MM.1S (cell line): Measurements from ENCODE around the gene NQO2.

ENCODE experiments used
- DNase-seq: peaks from one replicate; pipeline ENCODE4 v3.0.0-alpha.2; 2015
- H2AFZ ChIP-seq: fragments of 300-600 bp; sonication (generic); 2 replicates; pipeline ENCODE4 v1.6.0; 2016; ENCODE audit warnings: antibody characterized with exemption, low read length
- H3F3A ChIP-seq: fragments of 300-600 bp; sonication (generic); 2 replicates; pipeline ENCODE4 v1.6.1; 2016; ENCODE audit warnings: mild to moderate bottlenecking, antibody characterized with exemption, low read length, moderate library complexity, mixed read lengths; ENCODE audit not compliant: insufficient read depth
- H3K27ac ChIP-seq: fragments of 300-600 bp; sonication (generic); 2 replicates; pipeline ENCODE4 v1.5.1; 2016; ENCODE audit warnings: mild to moderate bottlenecking, low read length
- H3K27me3 ChIP-seq: fragments of 300-600 bp; sonication (generic); replicated peaks from 2 replicates; pipeline ENCODE4 v1.6.0; 2016; ENCODE audit warnings: low read length; ENCODE audit not compliant: insufficient read depth
- H3K36me3 ChIP-seq: fragments of 300-600 bp; sonication (generic); replicated peaks from 2 replicates; pipeline ENCODE4 v1.6.1; 2016; ENCODE audit warnings: mild to moderate bottlenecking, low read length, mixed read lengths; ENCODE audit not compliant: insufficient read depth
- H3K4me1 ChIP-seq: fragments of 300-600 bp; sonication (generic); 2 replicates; pipeline ENCODE4 v1.6.1; 2016; ENCODE audit warnings: low read length, mixed read lengths
- H3K4me2 ChIP-seq: fragments of 300-600 bp; sonication (generic); 2 replicates; pipeline ENCODE4 v1.6.0; 2016; ENCODE audit warnings: low read depth, low read length
- H3K4me3 ChIP-seq: fragments of 300-600 bp; sonication (generic); 2 replicates; pipeline ENCODE4 v1.5.1; 2016; ENCODE audit warnings: low read length, mixed read lengths
- H3K79me2 ChIP-seq: fragments of 300-600 bp; sonication (generic); 2 replicates; pipeline ENCODE4 v1.6.1; 2016; ENCODE audit warnings: mixed run types, low read length, mixed read lengths
- H3K9ac ChIP-seq: fragments of 300-600 bp; sonication (generic); 2 replicates; pipeline ENCODE4 v1.6.1; 2016; ENCODE audit warnings: low read length, mixed read lengths
- H3K9me2 ChIP-seq: fragments of 300-600 bp; sonication (generic); replicated peaks from 2 replicates; pipeline ENCODE4 v1.6.1; 2016; ENCODE audit warnings: mild to moderate bottlenecking, low read length, mixed read lengths; ENCODE audit not compliant: insufficient read depth
- H3K9me3 ChIP-seq: fragments of 300-600 bp; sonication (generic); replicated peaks from 2 replicates; pipeline ENCODE4 v1.6.1; 2016; ENCODE audit warnings: mild to moderate bottlenecking, low read length, mixed read lengths; ENCODE audit not compliant: insufficient read depth
- H4K20me1 ChIP-seq: fragments of 300-600 bp; sonication (generic); 2 replicates; pipeline ENCODE4 v1.6.1; 2016; ENCODE audit warnings: mild to moderate bottlenecking, low read length, moderate library complexity, mixed read lengths; ENCODE audit not compliant: insufficient read depth
- EZH2 ChIP-seq: fragments of 300-600 bp; sonication (generic); optimal IDR thresholded peaks from 2 replicates; pipeline ENCODE3; 2017; ENCODE audit warnings: low read depth, mild to moderate bottlenecking, antibody characterized with exemption, low read length, mixed read lengths
- EZH2phosphoT487 ChIP-seq: fragments of 300-600 bp; sonication (generic); IDR thresholded peaks from 2 replicates; pipeline ENCODE4 v1.6.1; 2018; ENCODE audit warnings: antibody characterized with exemption, low read length
- TF ChIP-seq, protein P1 (sequence below): fragments of 300-600 bp; sonication (generic); IDR thresholded peaks from 2 replicates; pipeline ENCODE4 v1.5.1; 2016; ENCODE audit warnings: antibody characterized with exemption, low read length, mixed read lengths

NQO2 gene, protein sequence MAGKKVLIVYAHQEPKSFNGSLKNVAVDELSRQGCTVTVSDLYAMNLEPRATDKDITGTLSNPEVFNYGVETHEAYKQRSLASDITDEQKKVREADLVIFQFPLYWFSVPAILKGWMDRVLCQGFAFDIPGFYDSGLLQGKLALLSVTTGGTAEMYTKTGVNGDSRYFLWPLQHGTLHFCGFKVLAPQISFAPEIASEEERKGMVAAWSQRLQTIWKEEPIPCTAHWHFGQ

GRCh38 chr6:2999618-3000557 lies at the start of gene NQO2:
NQO2 (plus strand) TSS chr6:2999894; CDS start chr6:3006553, 6,659 bp downstream.
- no peaks in the 10 kb centered on the region for H3K27me3 ChIP-seq
- peaks cover 10% of the 10 kb centered on the region; the same call in 1 of the 2 replicates for H3K4me1 ChIP-seq
- 0 out of 2 replicates have a peak, but pooled peaks cover 5% of the 10 kb centered on the region for H3F3A ChIP-seq
- 0 out of 2 replicates have a peak, but pooled peaks cover 5% of the 10 kb centered on the region for H3K79me2 ChIP-seq
- peak within 1 kb of the TSS; percentile 94 for H3K4me2 ChIP-seq
- DNase-seq = peak; percentile 83
- no peaks in the 10 kb centered on the region for H3K36me3 ChIP-seq
- TF ChIP-seq EZH2phosphoT487 (no peak), EZH2 (no peak)
- TF ChIP-seq, protein P1, sequence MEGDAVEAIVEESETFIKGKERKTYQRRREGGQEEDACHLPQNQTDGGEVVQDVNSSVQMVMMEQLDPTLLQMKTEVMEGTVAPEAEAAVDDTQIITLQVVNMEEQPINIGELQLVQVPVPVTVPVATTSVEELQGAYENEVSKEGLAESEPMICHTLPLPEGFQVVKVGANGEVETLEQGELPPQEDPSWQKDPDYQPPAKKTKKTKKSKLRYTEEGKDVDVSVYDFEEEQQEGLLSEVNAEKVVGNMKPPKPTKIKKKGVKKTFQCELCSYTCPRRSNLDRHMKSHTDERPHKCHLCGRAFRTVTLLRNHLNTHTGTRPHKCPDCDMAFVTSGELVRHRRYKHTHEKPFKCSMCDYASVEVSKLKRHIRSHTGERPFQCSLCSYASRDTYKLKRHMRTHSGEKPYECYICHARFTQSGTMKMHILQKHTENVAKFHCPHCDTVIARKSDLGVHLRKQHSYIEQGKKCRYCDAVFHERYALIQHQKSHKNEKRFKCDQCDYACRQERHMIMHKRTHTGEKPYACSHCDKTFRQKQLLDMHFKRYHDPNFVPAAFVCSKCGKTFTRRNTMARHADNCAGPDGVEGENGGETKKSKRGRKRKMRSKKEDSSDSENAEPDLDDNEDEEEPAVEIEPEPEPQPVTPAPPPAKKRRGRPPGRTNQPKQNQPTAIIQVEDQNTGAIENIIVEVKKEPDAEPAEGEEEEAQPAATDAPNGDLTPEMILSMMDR = no peak
- no peaks in the 10 kb centered on the region for H3K9me3 ChIP-seq
- peak within 1 kb of the TSS; percentile 68 for H3K9ac ChIP-seq
- H3K4me3 ChIP-seq = peak within 1 kb of the TSS; percentile 80
- no peaks in the 10 kb centered on the region; the same call in 1 of the 2 replicates for H4K20me1 ChIP-seq
- peak within 1 kb of the TSS; percentile 95 for H2AFZ ChIP-seq
- 0 out of 2 replicates have a peak within 1 kb of the TSS, but pooled peaks have one; percentile 16 for H3K27ac ChIP-seq
- H3K9me2 ChIP-seq = no peaks in the 10 kb centered on the region

DNA sequence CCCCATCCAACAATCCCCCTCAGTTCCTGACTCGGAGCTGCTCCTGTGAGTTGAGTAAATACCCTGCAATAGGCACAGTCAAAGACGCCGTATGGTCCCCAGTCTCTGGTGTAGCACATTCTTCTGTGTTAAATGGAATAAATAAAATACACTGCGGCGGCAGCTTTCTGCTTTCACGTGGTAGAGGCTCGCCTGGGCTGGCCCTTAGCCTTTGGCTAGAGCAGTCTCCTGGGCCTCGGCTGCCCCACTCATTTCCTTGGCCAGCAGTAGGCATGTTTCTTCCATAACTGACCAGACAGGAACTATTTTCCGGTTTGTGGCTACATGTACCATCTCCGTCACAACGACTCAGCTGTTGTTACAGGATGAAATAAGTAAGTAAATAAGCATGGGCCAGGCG lies 49.0 kb upstream of the NQO2 start:
- Histone ChIP-seq H3K4me1 (peaks cover 18% of the 10 kb centered on the region), H3K79me2 (no peaks in the 10 kb centered on the region), H3K9me3 (no peaks in the 10 kb centered on the region), H3K27ac (no peak overlapping the region), H3K27me3 (no peaks in the 10 kb centered on the region), H3K9me2 (no peaks in the 10 kb centered on the region), H3K4me3 (no peak overlapping the region), H2AFZ (no peak overlapping the region), H4K20me1 (no peaks in the 10 kb centered on the region), H3K36me3 (no peaks in the 10 kb centered on the region), H3K9ac (no peak overlapping the region), H3K4me2 (no peak overlapping the region), H3F3A (peaks cover 12% of the 10 kb centered on the region; the same call in 1 of the 2 replicates)
- DNase-seq = no peak
- no peak for TF ChIP-seq EZH2
- no peak for TF ChIP-seq EZH2phosphoT487
- TF ChIP-seq, protein P1 = no peak

DNA sequence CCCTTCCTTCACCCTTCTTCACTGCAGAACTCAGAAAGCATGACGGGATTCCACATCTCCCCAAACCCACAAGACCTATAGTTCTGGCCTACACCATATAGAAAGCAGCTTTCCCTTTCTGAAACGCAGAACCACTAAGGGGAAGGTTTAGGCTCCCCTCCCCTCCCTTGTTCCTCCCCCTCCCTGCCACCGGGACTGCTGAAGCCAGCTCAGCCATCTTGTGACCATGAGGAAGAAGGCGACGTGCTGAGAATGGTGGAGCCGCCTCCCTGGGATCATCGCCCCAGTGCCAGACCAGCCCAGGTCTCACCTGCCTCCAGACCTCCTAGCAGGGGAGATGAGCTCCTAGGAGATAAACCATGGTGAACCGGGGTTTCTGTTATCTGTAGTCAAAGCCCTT lies 48.0 kb upstream of the NQO2 start:
- Histone ChIP-seq H2AFZ (no peak overlapping the region), H3K9ac (no peak overlapping the region), H3K4me3 (no peak overlapping the region), H3K27ac (no peak overlapping the region), H3K27me3 (no peaks in the 10 kb centered on the region), H3K36me3 (no peaks in the 10 kb centered on the region), H3F3A (peaks cover 12% of the 10 kb centered on the region; the same call in 1 of the 2 replicates), H3K79me2 (no peaks in the 10 kb centered on the region), H4K20me1 (no peaks in the 10 kb centered on the region), H3K4me2 (no peak overlapping the region), H3K9me2 (no peaks in the 10 kb centered on the region), H3K9me3 (no peaks in the 10 kb centered on the region), H3K4me1 (peaks cover 17% of the 10 kb centered on the region)
- DNase-seq = no peak
- TF ChIP-seq EZH2phosphoT487 (no peak), EZH2 (no peak)
- TF ChIP-seq, protein P1 = no peak
